ENCODE results near the gene SLC16A13. TPM values are rescaled to one million over a fixed set of nuclear protein-coding genes. Genes with fewer than 3 reads are reported as not detected.

SLC16A13 gene
- total RNA-seq, 6 experiments from 2014 or later: 1.6 to 3.4 (median 1.9) TPM

DNA sequence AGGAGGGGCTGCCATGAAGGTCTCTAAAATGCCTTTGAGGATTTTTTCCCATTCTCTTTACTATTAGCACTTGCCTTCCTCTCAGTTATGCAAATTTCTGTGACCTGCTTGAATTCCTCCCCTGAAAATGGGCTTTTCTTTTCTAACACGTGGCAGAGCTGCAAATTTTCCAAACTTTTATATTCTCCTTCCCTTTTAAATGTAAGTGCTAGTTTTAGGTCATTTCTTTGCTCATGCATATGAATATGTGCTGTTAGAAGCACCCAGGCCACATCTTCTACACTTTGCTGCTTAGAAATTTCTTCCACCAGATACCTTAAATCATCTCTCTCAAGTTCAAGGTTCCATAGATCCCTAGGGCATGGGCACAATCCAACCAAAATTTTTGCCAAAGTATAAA is 32.5 kb downstream of the SLC16A13 start:
- no peak overlapping the region for H3K4me3 Mint-ChIP-seq
- H3K27ac Mint-ChIP-seq: no peak overlapping the region
- peaks cover 46% of the 10 kb centered on the region for H3K27me3 Mint-ChIP-seq (ENCODE audit: insufficient read depth)
- TF ChIP-seq CTCF (IDR thresholded peaks at IDR 0.05): no peak
- no peak for DNase-seq
- H3K36me3 Mint-ChIP-seq (ENCODE audit: low read depth): peaks cover 12% of the 10 kb centered on the region
- no peaks in the 10 kb centered on the region for H3K4me1 Mint-ChIP-seq (ENCODE audit: low read depth)
- peaks cover 13% of the 10 kb centered on the region for H3K9me3 Mint-ChIP-seq

- H3K9me3 Mint-ChIP-seq: peaks cover 13% of the 10 kb centered on the region
- H3K36me3 Mint-ChIP-seq (ENCODE audit: low read depth): peaks cover 12% of the 10 kb centered on the region
- DNase-seq: no peak
- TF ChIP-seq CTCF (IDR thresholded peaks at IDR 0.05): no peak
- peaks cover 42% of the 10 kb centered on the region for H3K27me3 Mint-ChIP-seq (ENCODE audit: insufficient read depth)
- H3K4me3 Mint-ChIP-seq: no peak overlapping the region
- H3K4me1 Mint-ChIP-seq (ENCODE audit: low read depth): no peaks in the 10 kb centered on the region
- no peak overlapping the region for H3K27ac Mint-ChIP-seq
These were observed 34.9 kb downstream of the SLC16A13 start for GRCh38 chr17:7070712-7071111.

GRCh38 chr17:7072406-7072805 is 36.6 kb downstream of the SLC16A13 start:
- Mint-ChIP-seq H3K9me3 (peaks cover 13% of the 10 kb centered on the region), H3K27me3 (ENCODE audit: insufficient read depth) (peaks cover 37% of the 10 kb centered on the region), H3K27ac (no peak overlapping the region)

GRCh38 chr17:7074931-7075330 is 39.1 kb downstream of the SLC16A13 start:
- Mint-ChIP-seq H3K27ac (no peak overlapping the region), H3K9me3 (no peaks in the 10 kb centered on the region), H3K4me3 (no peak overlapping the region), H3K27me3 (ENCODE audit: insufficient read depth) (peaks cover 34% of the 10 kb centered on the region), H3K4me1 (ENCODE audit: low read depth) (no peaks in the 10 kb centered on the region), H3K36me3 (ENCODE audit: low read depth) (no peaks in the 10 kb centered on the region)
- no peak for DNase-seq
- TF ChIP-seq CTCF (IDR thresholded peaks at IDR 0.05): no peak

More at GRCh38 chr17:7072406-7072805, 36.6 kb downstream of the SLC16A13 start:
- Mint-ChIP-seq H3K36me3 (ENCODE audit: low read depth) (peaks cover 12% of the 10 kb centered on the region), H3K4me3 (no peak overlapping the region), H3K4me1 (ENCODE audit: low read depth) (no peaks in the 10 kb centered on the region)
- TF ChIP-seq CTCF (IDR thresholded peaks at IDR 0.05): no peak
- no peak for DNase-seq

DNA sequence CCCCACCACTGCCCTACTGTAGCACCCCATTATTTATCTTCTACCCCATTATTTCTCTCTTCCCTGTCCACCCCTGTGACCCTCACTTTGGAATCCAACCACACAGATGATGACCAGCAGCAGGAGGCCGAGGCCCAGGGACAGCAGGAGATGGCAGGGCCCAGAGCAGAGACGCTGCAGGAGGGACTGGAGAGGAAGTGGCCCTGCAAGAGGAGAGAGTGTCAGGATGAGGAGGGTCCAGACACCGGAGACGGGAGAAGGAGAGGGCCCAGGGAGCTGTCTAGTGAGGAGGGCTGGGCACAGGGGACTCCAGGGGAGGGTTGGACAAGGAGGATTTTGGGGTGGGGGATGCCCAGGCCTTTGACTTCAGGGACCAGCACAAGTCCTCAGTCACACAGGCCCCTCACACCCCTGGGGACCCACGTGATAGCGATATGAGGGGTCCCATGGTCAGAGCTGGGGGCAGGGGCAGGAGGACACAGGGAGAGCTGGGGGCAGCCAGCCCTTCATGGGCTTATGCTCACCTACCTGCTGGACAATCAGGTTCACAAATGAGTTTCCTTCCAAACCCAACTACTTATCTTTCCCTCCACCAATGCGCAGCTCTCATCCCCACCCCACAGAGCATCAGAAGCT is 42.2 kb downstream of the SLC16A13 start:
- no peak for TF ChIP-seq CTCF (IDR thresholded peaks at IDR 0.05)
- no peaks in the 10 kb centered on the region; the same call in 1 of the 2 replicates for H3K36me3 Mint-ChIP-seq (ENCODE audit: low read depth)
- no peak for DNase-seq
- peaks cover 27% of the 10 kb centered on the region for H3K27me3 Mint-ChIP-seq (ENCODE audit: insufficient read depth)
- no peak overlapping the region for H3K27ac Mint-ChIP-seq
- H3K4me1 Mint-ChIP-seq (ENCODE audit: low read depth): no peaks in the 10 kb centered on the region
- no peaks in the 10 kb centered on the region for H3K9me3 Mint-ChIP-seq
- H3K4me3 Mint-ChIP-seq: no peak overlapping the region
